Limb (tissue), 2 donors: ENCODE measurements around the gene CACNA1A.
"Not testable (repeated sequence)": the region's sequence is repeated elsewhere in the genome, so short reads cannot be mapped to it uniquely, and the experiment has no call there.

Experiments
- DNase-seq, 2 donors: peaks; one replicate each; pipeline ENCODE4 v3.0.0-alpha.2; 2016; ENCODE audit errors: extremely low spot score in 2 of 2

The CACNA1A gene

DNA sequence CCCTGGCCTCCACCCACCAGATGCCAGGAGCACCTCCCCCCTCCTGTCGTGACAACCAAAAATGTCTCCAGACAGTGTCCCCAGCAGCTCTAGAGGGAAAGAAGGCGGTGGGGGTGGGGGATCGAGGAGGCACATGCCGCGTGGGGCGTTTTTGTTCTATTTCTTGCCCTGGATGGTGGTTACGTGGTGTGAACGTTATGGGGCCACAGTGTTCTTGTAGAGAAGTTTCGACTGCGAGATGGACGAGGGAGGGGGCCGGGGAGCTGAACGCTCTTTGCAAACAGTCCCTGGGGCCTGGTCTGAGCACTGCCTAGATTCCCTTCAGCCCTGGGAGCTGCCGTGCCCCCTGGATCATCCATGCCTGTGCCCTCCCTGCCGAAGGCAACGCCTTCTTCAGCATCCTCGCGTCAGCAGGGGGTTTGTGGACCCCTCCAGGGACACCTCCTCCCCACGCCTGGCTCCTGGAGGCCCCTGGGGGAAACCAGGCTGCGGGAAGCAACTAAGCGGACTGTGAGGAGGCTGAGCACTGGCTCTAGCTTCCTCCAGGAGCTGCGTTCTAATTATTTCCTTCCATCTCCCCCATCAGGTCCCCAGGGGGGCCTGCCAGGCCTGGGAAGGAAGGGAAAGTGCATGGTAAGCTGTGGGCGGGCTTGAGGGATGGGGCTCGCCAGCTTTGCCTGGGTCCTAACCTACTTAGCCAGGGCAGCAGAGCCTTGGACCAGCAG lies 224.6 kb downstream of the CACNA1A start:
- no peak for DNase-seq

DNA sequence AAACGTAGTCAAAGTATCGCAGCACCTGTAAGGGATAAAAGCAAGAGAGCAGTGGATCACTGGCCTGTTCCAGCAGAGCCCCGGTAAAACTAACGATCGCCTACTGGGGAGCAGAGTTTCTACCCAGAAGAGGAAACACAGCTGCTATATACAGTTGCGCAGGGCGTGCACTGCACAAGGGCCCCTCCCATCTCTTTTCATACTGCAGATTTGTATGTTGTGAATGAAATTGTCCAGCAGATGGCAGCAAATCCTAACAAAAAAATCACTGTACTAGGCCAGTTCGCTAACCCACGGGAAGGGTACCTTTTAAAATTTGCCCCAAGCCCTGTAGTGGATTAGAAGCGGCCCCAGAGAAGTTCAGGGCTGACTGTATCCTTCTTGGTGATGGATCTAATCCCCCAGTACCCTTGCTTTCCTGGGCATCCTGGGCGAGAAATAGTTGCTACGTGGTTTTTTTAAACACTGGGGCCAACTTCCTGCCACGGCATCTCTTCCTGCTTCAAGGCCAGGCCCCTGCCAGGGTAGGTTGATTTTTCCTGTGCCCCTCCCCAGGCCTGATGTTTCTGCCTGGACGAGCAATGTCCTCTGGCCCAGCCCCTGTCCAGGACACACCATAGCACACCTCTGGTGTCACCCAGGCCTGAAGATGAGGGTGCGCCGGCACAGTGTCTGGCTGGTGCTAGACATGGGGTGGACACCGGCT lies 229.0 kb downstream of the CACNA1A start:
- DNase-seq, result peak; percentile 68 to 79

DNA sequence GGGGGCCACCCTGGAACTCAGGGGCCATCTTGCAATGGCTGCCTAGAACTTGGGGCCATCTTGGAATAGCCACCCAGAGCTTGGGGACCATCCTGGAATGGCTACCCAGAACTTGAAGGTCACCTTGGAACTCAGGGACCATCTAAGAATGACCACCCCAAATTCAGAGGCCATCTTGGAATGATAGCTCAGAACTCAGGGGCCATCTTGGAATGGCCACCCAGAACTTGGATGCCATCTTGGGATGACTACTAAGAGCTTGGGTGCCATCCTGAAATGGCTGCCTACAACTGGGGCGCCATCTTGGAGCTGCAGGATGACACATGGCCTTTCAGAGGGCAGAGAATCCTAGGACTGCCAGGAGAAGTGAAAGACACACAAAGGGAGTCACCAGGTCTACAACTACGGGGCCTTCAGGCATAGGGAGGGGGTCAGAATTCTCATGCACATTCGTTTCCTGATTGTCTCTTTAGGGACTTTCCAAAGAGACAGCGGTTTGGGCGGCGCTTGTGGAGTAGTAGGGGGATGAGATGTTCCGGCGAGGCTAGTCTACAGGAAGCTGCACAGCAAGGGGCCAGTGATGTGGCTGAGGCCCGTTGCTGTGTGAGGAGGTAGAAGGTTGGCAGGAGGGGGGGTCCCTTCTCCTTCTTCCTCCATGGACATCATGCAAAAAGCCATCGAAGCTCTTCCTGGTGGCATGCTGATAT lies 231.1 kb downstream of the CACNA1A start:
- DNase-seq, result no peak

DNA sequence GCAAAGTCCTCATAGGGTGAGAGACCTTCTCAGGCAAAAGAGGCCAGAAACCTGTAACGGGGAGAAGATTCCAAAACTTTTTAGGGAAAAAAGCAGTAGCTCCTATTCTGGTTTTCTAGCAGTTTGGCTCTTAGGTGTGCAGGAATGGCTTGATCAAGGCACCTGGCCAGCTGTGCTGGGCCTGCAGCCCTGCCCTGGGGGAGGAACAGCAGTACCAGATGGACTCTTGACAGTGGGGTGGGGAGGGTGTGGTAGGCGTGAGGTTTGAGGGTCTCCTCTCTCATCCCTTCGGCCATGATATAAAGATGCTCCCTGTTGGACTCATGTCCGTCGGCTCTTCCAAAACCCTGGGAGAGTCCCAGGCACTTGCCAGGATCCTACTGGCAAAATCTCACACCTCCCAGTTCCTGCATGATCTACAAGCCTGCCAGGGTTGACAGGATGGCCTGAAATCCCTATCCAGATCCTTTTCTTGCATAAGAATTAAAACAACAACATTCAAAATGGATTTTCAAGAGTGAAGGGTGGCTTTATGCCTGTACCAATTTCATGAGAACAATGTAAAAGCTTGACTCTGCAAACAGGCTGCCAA lies 235.7 kb downstream of the CACNA1A start:
- DNase-seq, result no peak

GRCh38 chr19:13269348-13269747 lies 236.9 kb downstream of the CACNA1A start:
- no peak for DNase-seq

GRCh38 chr19:13267889-13268288 lies 238.4 kb downstream of the CACNA1A start:
- no peak for DNase-seq

DNA sequence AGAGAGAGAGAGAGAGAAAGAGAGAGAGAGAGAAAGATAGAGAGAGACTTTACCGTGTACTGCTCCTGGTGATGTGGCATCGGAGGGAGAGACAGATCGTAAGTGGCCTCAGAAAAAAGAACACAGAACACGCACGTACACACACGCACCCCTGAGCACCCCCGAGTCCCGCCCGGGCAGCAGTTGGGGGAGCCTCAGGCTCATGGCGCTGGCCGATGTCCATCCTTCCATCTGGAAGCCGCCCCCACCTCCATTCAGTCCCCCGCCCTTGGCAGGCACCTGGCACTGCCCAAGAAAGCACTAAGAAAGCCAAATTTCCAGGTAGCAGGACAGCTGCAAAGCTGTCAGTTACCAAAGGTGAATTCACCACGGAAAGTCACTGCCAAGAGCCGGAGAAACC lies 239.1 kb downstream of the CACNA1A start:
- DNase-seq, result no peak

GRCh38 chr19:13262450-13262849 lies 243.8 kb downstream of the CACNA1A start:
- DNase-seq, result peak in 1 of 2 donors; percentile 69

DNA sequence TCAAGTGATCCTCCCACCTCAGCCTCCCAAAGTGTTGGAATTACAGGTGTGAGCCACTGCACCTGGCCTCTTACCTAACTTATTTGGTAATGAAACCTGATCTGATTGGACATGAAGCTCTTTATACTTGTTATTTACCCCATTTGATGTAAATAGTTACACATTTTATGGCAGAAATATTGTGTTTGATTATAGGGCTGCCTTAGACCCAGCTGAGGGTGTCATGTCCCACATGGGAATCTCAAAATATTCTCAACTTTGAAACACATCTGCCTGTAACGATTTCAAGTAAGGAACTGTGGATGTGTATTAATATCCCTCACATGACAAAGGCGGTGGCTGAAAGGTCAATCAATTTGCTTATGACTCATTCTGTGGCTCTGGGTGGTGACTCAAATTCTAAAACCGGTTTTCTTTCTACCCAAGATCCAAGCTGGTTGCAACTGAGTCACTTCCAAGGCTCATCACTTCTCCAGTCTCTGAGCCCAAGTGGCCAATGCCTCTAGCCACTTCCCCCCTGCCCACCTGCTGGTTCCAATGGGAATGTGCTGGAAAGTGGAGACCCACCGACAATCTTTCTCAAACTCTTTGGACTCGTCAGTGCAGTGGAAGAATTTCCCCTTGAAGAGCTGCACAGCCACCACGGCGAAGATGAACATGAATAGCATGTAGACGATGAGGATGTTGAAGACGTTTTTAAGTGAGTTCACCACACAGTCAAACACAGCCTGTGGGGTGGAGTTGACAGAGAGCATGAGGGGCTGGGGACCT lies 245.2 kb downstream of the CACNA1A start:
- DNase-seq, result no peak

- DNase-seq, result no peak
These were observed 249.4 kb downstream of the CACNA1A start for GRCh38 chr19:13256918-13257317.

- DNase-seq, result not testable (repeated sequence)
These were observed 249.9 kb downstream of the CACNA1A start for GRCh38 chr19:13256398-13256797.

DNA sequence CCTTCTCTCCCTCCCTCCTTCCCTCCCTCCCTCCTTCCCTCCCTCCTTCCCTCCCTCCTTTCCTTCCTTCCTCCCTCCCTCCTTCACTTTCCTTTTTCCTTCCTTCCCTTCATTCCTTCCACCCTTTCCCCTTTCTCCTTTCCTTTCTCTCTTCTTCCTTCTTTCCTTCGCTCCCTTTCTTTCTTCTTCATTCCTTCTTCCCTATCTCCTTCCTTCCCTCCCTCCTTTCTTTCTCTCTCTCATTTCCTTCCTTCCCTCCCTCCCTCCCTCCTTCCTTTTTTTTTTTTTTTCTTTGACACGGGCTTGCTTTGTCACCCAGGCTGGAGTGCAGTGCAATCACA lies 250.6 kb downstream of the CACNA1A start:
- DNase-seq, result no peak

- DNase-seq, result no peak
These were observed 251.1 kb downstream of the CACNA1A start for GRCh38 chr19:13255041-13255718.

- DNase-seq, result no peak
These were observed 253.5 kb downstream of the CACNA1A start for GRCh38 chr19:13252569-13253335.

- DNase-seq, result no peak
These were observed 261.4 kb downstream of the CACNA1A start for GRCh38 chr19:13244920-13245319.

DNA sequence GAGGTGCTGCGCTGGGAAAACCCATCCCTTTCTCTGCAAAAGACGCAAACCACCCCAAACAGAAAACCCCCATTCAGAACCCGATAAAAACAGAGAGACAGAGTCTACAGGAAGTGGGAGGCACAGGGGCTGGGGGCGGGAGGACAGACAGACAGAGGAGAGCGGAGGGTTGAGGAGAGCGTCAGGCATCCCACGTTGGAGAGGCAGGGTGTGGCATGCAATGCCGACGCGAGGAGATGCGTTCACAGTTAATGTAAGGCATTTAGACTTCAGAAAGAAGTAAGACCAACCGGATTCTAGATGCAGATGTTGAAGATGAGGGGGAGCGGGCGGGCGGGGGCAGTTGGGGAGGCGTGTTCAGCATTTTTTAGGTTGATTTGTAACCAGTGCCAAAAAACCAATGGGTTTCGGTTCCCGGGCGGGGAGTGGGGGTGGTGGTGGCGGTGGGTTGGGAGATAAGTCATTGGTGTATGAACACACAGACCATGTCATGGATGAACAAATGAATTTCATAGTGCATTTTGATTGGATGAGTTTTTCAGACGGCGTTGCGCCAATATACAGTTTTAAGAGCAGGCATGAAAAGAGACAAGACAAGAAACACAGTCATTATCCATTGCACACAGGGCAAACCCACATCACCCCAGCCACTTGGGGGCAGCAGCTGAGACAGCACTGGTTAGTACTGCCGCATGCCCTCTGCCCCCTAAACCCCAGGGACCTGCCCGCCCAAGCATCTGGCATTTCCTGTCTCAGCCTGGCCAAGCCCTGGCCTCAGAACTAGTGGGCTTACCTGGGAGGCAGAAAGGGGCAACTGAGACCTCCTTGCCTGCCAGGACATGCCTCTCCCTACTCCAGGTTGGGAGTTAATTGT lies 264.8 kb downstream of the CACNA1A start:
- no peak for DNase-seq

DNA sequence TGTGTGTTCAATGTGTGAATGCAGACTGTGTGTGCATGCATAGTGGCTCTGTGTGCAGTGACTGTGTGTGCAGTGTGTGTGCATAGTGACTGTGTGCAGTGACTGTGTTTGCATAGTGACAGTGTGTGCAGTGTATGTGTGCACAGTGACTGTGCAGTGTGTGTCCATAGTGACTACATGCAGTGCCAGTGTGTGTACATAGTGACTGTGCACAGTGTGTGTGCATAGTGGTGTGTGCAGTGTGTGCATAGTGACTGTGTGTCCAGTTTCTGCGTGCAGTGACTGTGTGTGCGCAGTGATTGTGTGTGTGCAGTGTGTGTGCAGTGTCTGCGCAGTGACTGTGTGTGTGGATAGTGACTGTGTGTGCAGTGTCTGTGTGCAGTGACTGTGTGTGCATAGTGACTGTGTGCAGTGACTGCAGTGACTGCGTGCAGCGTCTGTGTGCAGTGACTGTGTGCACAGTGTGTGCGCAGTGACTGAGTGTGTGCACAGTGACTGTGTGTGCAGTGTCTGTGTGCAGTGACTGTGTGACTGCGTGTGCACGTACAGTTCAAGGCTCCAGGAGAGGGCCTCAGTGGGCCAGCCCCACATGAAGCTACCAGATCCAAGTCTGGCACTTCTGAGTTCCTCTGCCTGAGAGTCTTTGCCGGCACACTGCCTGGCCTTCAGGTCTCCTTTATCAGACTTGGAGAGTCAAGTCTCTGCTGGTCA lies 265.8 kb downstream of the CACNA1A start:
- no peak for DNase-seq

DNA sequence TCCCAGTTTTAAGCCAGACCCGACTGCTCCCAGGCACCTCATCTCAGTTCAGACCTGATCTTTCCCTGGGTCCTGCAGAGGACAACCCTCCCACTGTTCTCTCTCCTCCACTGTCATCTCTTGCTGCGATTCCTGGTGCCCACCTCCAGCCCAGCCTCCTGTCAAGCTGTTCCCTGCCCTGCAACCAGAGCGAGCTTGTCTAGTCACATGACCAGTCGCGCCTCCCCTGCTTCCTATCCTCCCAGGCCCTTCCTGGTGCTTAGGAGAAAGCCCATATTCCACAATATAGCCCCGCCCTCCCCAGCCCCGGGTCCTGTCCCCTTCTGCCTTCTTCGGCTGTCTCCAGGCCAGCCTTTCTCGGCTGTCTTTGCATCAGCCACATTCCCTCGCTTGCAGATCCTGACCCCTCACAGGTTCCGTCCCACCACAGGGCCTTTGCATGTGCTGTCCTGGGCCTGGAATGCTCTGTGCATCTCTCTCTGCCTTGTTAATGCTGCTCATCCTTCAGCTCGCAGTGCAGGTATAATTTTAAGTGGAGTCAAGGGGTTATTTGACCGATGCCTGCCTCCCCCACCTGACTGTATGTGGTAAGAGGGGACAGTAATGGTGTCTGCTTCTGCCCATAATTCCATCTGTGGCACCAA lies 267.3 kb downstream of the CACNA1A start:
- no peak for DNase-seq
